Measurements from ENCODE around the gene PRAF2. TPM values are rescaled to one million over a fixed set of nuclear protein-coding genes. Genes with fewer than 3 reads are reported as not detected.

PRAF2 gene
- total and polyA plus RNA-seq, 4 donors, result 30.8 to 54.3 (median 38.9) TPM

GRCh38 chrX:49067285-49068120 lies 6.3 kb downstream of the PRAF2 start:
- Histone ChIP-seq H3K9me3 (ENCODE audit: control insufficient read depth, low read length) (no peaks in the 10 kb centered on the region), H3K27ac (ENCODE audit: low read depth in 1 of 2, low read length in 2 of 2) (no peak overlapping the region), H3K4me1 (ENCODE audit: control insufficient read depth in 1 of 2, insufficient read depth in 2 of 2, low read length in 2 of 2) (no peaks in the 10 kb centered on the region), H3K27me3 (ENCODE audit: control insufficient read depth in 1 of 2, insufficient read depth in 2 of 2, low read length in 1 of 2) (no peaks in the 10 kb centered on the region), H3K4me3 (ENCODE audit: low read length in 2 of 2) (no peak overlapping the region), H3K36me3 (ENCODE audit: control insufficient read depth in 1 of 2, insufficient read depth in 2 of 2, low read length in 1 of 2) (no peaks in the 10 kb centered on the region)
- 85 to 89% methylated on average over 27 to 41 of the region's 41 CpGs for WGBS, 2 donors
- DNase-seq, result no peak
- no peak for ATAC-seq (ENCODE audit: low FRiP score)
- intact Hi-C loops (cut with DNase I), result no loop called here

GRCh38 chrX:49066690-49067089 lies 7.1 kb downstream of the PRAF2 start:
- Histone ChIP-seq H3K4me1 (ENCODE audit: control insufficient read depth in 1 of 2, insufficient read depth in 2 of 2, low read length in 2 of 2) (no peaks in the 10 kb centered on the region), H3K36me3 (ENCODE audit: control insufficient read depth in 1 of 2, insufficient read depth in 2 of 2, low read length in 1 of 2) (no peaks in the 10 kb centered on the region), H3K4me3 (ENCODE audit: low read length in 2 of 2) (no peak overlapping the region), H3K27me3 (ENCODE audit: control insufficient read depth in 1 of 2, insufficient read depth in 2 of 2, low read length in 1 of 2) (no peaks in the 10 kb centered on the region), H3K9me3 (ENCODE audit: control insufficient read depth, low read length) (no peaks in the 10 kb centered on the region), H3K27ac (ENCODE audit: low read depth in 1 of 2, low read length in 2 of 2) (no peak overlapping the region)
- DNase-seq (no peak), ATAC-seq (ENCODE audit: low FRiP score) (no peak)
- intact Hi-C loops (cut with DNase I), result no loop called here
- WGBS, 2 donors, result 67 to 72% methylated on average over 9 of the region's 9 CpGs

- no peaks in the 10 kb centered on the region for H3K36me3 ChIP-seq (ENCODE audit: control insufficient read depth in 1 of 2, insufficient read depth in 2 of 2, low read length in 1 of 2)
- H3K9me3 ChIP-seq (ENCODE audit: control insufficient read depth, low read length), result no peaks in the 10 kb centered on the region
- DNase-seq, result no peak
- no peaks in the 10 kb centered on the region for H3K4me1 ChIP-seq (ENCODE audit: control insufficient read depth in 1 of 2, insufficient read depth in 2 of 2, low read length in 2 of 2)
- no peak overlapping the region for H3K4me3 ChIP-seq (ENCODE audit: low read length in 2 of 2)
- no peaks in the 10 kb centered on the region for H3K27me3 ChIP-seq (ENCODE audit: control insufficient read depth in 1 of 2, insufficient read depth in 2 of 2, low read length in 1 of 2)
- no peak overlapping the region for H3K27ac ChIP-seq (ENCODE audit: low read depth in 1 of 2, low read length in 2 of 2)
- WGBS, 2 donors, result 83 to 86% methylated on average over 2 of the region's 2 CpGs
- intact Hi-C loops (cut with DNase I), result no loop called here
- no peak for ATAC-seq (ENCODE audit: low FRiP score)
These were observed 7.5 kb downstream of the PRAF2 start for GRCh38 chrX:49066278-49066677.

GRCh38 chrX:49064735-49065134 lies 9.1 kb downstream of the PRAF2 start:
- 88% methylated on average over 8 of the region's 8 CpGs for WGBS, 2 donors
- DNase-seq, result no peak
- Histone ChIP-seq H3K36me3 (ENCODE audit: control insufficient read depth in 1 of 2, insufficient read depth in 2 of 2, low read length in 1 of 2) (no peaks in the 10 kb centered on the region), H3K9me3 (ENCODE audit: control insufficient read depth, low read length) (no peaks in the 10 kb centered on the region), H3K27me3 (ENCODE audit: control insufficient read depth in 1 of 2, insufficient read depth in 2 of 2, low read length in 1 of 2) (no peaks in the 10 kb centered on the region), H3K4me1 (ENCODE audit: control insufficient read depth in 1 of 2, insufficient read depth in 2 of 2, low read length in 2 of 2) (no peaks in the 10 kb centered on the region), H3K4me3 (ENCODE audit: low read length in 2 of 2) (no peak overlapping the region), H3K27ac (ENCODE audit: low read depth in 1 of 2, low read length in 2 of 2) (no peak overlapping the region)
- intact Hi-C loops (cut with DNase I), result no loop called here
- no peak for ATAC-seq (ENCODE audit: low FRiP score)

- Histone ChIP-seq H3K9me3 (ENCODE audit: control insufficient read depth, low read length) (no peaks in the 10 kb centered on the region), H3K4me1 (ENCODE audit: control insufficient read depth in 1 of 2, insufficient read depth in 2 of 2, low read length in 2 of 2) (no peaks in the 10 kb centered on the region), H3K27me3 (ENCODE audit: control insufficient read depth in 1 of 2, insufficient read depth in 2 of 2, low read length in 1 of 2) (no peaks in the 10 kb centered on the region), H3K27ac (ENCODE audit: low read depth in 1 of 2, low read length in 2 of 2) (no peak overlapping the region), H3K4me3 (ENCODE audit: low read length in 2 of 2) (no peak overlapping the region), H3K36me3 (ENCODE audit: control insufficient read depth in 1 of 2, insufficient read depth in 2 of 2, low read length in 1 of 2) (no peaks in the 10 kb centered on the region)
- ATAC-seq (ENCODE audit: low FRiP score) (no peak), DNase-seq (no peak)
- 83 to 94% methylated on average over 20 of the region's 20 CpGs for WGBS, 2 donors
- intact Hi-C loops (cut with DNase I), result no loop called here
These were observed 9.5 kb downstream of the PRAF2 start for GRCh38 chrX:49064303-49064702.

GRCh38 chrX:49063715-49064114 lies 10.1 kb downstream of the PRAF2 start:
- intact Hi-C loops (cut with DNase I), result no loop called here
- WGBS, 2 donors, result 89 to 92% methylated on average over 9 of the region's 9 CpGs
- Histone ChIP-seq H3K36me3 (ENCODE audit: control insufficient read depth in 1 of 2, insufficient read depth in 2 of 2, low read length in 1 of 2) (no peaks in the 10 kb centered on the region), H3K27ac (ENCODE audit: low read depth in 1 of 2, low read length in 2 of 2) (no peak overlapping the region), H3K4me3 (ENCODE audit: low read length in 2 of 2) (no peak overlapping the region), H3K9me3 (ENCODE audit: control insufficient read depth, low read length) (no peaks in the 10 kb centered on the region), H3K4me1 (ENCODE audit: control insufficient read depth in 1 of 2, insufficient read depth in 2 of 2, low read length in 2 of 2) (no peaks in the 10 kb centered on the region), H3K27me3 (ENCODE audit: control insufficient read depth in 1 of 2, insufficient read depth in 2 of 2, low read length in 1 of 2) (no peaks in the 10 kb centered on the region)
- no peak for ATAC-seq (ENCODE audit: low FRiP score)
- no peak for DNase-seq

GRCh38 chrX:49061916-49062315 lies 11.9 kb downstream of the PRAF2 start:
- no peaks in the 10 kb centered on the region for H3K36me3 ChIP-seq (ENCODE audit: control insufficient read depth in 1 of 2, insufficient read depth in 2 of 2, low read length in 1 of 2)
- no peak for ATAC-seq (ENCODE audit: low FRiP score)
- 81 to 86% methylated on average over 10 of the region's 10 CpGs for WGBS, 2 donors
- no peak overlapping the region for H3K4me3 ChIP-seq (ENCODE audit: low read length in 2 of 2)
- no peak overlapping the region for H3K27ac ChIP-seq (ENCODE audit: low read depth in 1 of 2, low read length in 2 of 2)
- no peaks in the 10 kb centered on the region for H3K4me1 ChIP-seq (ENCODE audit: control insufficient read depth in 1 of 2, insufficient read depth in 2 of 2, low read length in 2 of 2)
- H3K9me3 ChIP-seq (ENCODE audit: control insufficient read depth, low read length), result no peaks in the 10 kb centered on the region
- no peak for DNase-seq
- intact Hi-C loops (cut with DNase I), result no loop called here
- H3K27me3 ChIP-seq (ENCODE audit: control insufficient read depth in 1 of 2, insufficient read depth in 2 of 2, low read length in 1 of 2), result no peaks in the 10 kb centered on the region

- intact Hi-C loops (cut with DNase I), result no loop called here
- H3K4me3 ChIP-seq (ENCODE audit: low read length in 2 of 2), result no peak overlapping the region
- no peak for ATAC-seq (ENCODE audit: low FRiP score)
- no peaks in the 10 kb centered on the region for H3K27me3 ChIP-seq (ENCODE audit: control insufficient read depth in 1 of 2, insufficient read depth in 2 of 2, low read length in 1 of 2)
- H3K27ac ChIP-seq (ENCODE audit: low read depth in 1 of 2, low read length in 2 of 2), result no peak overlapping the region
- no peaks in the 10 kb centered on the region for H3K9me3 ChIP-seq (ENCODE audit: control insufficient read depth, low read length)
- no peaks in the 10 kb centered on the region for H3K36me3 ChIP-seq (ENCODE audit: control insufficient read depth in 1 of 2, insufficient read depth in 2 of 2, low read length in 1 of 2)
- no peak for DNase-seq
- H3K4me1 ChIP-seq (ENCODE audit: control insufficient read depth in 1 of 2, insufficient read depth in 2 of 2, low read length in 2 of 2), result no peaks in the 10 kb centered on the region
- WGBS, 2 donors, result 84 to 91% methylated on average over 7 of the region's 7 CpGs
These were observed 12.3 kb downstream of the PRAF2 start for GRCh38 chrX:49061490-49061889.

- DNase-seq, result no peak
- Histone ChIP-seq H3K27ac (ENCODE audit: low read depth in 1 of 2, low read length in 2 of 2) (no peak overlapping the region), H3K27me3 (ENCODE audit: control insufficient read depth in 1 of 2, insufficient read depth in 2 of 2, low read length in 1 of 2) (no peaks in the 10 kb centered on the region), H3K36me3 (ENCODE audit: control insufficient read depth in 1 of 2, insufficient read depth in 2 of 2, low read length in 1 of 2) (no peaks in the 10 kb centered on the region), H3K4me1 (ENCODE audit: control insufficient read depth in 1 of 2, insufficient read depth in 2 of 2, low read length in 2 of 2) (no peaks in the 10 kb centered on the region), H3K9me3 (ENCODE audit: control insufficient read depth, low read length) (no peaks in the 10 kb centered on the region), H3K4me3 (ENCODE audit: low read length in 2 of 2) (no peak overlapping the region)
- no peak for ATAC-seq (ENCODE audit: low FRiP score)
- WGBS, 2 donors, result 69 to 82% methylated on average over 3 of the region's 3 CpGs
- intact Hi-C loops (cut with DNase I), result no loop called here
These were observed 12.9 kb downstream of the PRAF2 start for GRCh38 chrX:49060914-49061313.
